ENCODE results near the gene RSPH6A. TPM values are rescaled to one million over a fixed set of nuclear protein-coding genes. Genes with fewer than 3 reads are reported as not detected.

Gene RSPH6A
- total RNA-seq, 1 experiment from 2014 or later, result 0.55 TPM

DNA sequence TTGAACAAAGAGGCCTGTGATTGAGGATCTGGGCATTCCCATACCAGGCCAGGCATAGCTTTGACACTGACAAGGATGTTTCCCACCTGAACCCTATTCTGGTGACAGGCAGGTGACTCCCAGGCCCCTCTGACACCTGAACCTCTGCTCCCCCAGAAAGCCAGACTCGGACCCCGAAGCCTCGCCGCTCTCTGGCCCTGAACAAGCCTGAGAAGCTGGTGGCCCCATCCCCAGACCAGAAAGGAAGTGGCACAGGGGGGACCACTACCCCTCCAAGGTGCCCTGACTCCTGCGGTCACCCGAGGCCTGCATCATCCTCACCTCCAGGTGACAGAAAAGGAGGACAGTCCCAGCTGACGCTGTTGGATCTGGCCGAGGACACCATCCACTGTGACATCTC is 60.8 kb downstream of the RSPH6A start:
- Histone ChIP-seq H3K56ac (ENCODE audit: insufficient read length, low read depth, low read length) (no peak overlapping the region), H3K79me1 (ENCODE audit: insufficient read depth, low read depth, low read length, poor library complexity, severe bottlenecking) (no peaks in the 10 kb centered on the region), H2AK5ac (ENCODE audit: insufficient read length, low read length) (no peak overlapping the region), H2BK12ac (ENCODE audit: insufficient read length, low read depth, low read length) (no peak overlapping the region), H2BK15ac (ENCODE audit: low read depth, low read length) (no peak overlapping the region), H3K79me2 (ENCODE audit: insufficient read depth, low read length) (no peaks in the 10 kb centered on the region), H3K4ac (ENCODE audit: low read depth, low read length) (no peak overlapping the region), H2AFZ (ENCODE audit: low read length) (no peak overlapping the region), H3K27me3 (ENCODE audit: insufficient read depth, low read length) (no peaks in the 10 kb centered on the region), H3K9me3 (ENCODE audit: control insufficient read depth, low read depth, low read length) (no peaks in the 10 kb centered on the region), H3K23me2 (ENCODE audit: insufficient read length, low read depth, low read length, poor library complexity, severe bottlenecking) (no peaks in the 10 kb centered on the region), H3K14ac (ENCODE audit: insufficient read depth, low read length) (no peak overlapping the region), H3K9ac (ENCODE audit: extremely low read depth, insufficient read length, low read length) (no peak overlapping the region), H3K18ac (ENCODE audit: insufficient read length, low read depth, low read length) (no peak overlapping the region), H4K8ac (replicated peaks; ENCODE audit: insufficient read length, low read depth, low read length) (no peak overlapping the region), H2BK20ac (ENCODE audit: low read depth, low read length, poor library complexity, severe bottlenecking) (no peak overlapping the region), H3K23ac (ENCODE audit: insufficient read length, low read depth, low read length) (no peak overlapping the region), H3K27ac (ENCODE audit: insufficient read length, low read depth, low read length) (no peak overlapping the region), H3T11ph (ENCODE audit: low read length) (no peak overlapping the region), H3K4me2 (ENCODE audit: insufficient read depth, insufficient read length, low read length) (no peak overlapping the region), H3K4me1 (ENCODE audit: insufficient read depth, low read length) (no peaks in the 10 kb centered on the region), H4K5ac (ENCODE audit: insufficient read length, low read depth, low read length) (no peak overlapping the region), H2BK5ac (ENCODE audit: insufficient read length, low read length) (no peak overlapping the region), H2BK120ac (ENCODE audit: low read depth, low read length, poor library complexity, severe bottlenecking) (no peak overlapping the region), H4K91ac (ENCODE audit: insufficient read length, low read depth, low read length) (no peak overlapping the region), H4K20me1 (ENCODE audit: control insufficient read depth, insufficient read depth, insufficient read length) (no peaks in the 10 kb centered on the region)
- H3K27me3 Mint-ChIP-seq (ENCODE audit: low read depth), result peaks cover 23% of the 10 kb centered on the region
- H3K4me3 Mint-ChIP-seq, result no peak overlapping the region
- H3K4me1 Mint-ChIP-seq, result peaks cover 3 to 6% of the 10 kb centered on the region in 2 experiments; a peak in 3 of 4 replicates
- H3K9me3 Mint-ChIP-seq, result no peaks in the 10 kb centered on the region
- TF ChIP-seq, protein P1, sequence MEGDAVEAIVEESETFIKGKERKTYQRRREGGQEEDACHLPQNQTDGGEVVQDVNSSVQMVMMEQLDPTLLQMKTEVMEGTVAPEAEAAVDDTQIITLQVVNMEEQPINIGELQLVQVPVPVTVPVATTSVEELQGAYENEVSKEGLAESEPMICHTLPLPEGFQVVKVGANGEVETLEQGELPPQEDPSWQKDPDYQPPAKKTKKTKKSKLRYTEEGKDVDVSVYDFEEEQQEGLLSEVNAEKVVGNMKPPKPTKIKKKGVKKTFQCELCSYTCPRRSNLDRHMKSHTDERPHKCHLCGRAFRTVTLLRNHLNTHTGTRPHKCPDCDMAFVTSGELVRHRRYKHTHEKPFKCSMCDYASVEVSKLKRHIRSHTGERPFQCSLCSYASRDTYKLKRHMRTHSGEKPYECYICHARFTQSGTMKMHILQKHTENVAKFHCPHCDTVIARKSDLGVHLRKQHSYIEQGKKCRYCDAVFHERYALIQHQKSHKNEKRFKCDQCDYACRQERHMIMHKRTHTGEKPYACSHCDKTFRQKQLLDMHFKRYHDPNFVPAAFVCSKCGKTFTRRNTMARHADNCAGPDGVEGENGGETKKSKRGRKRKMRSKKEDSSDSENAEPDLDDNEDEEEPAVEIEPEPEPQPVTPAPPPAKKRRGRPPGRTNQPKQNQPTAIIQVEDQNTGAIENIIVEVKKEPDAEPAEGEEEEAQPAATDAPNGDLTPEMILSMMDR (conservative IDR thresholded peaks at IDR 0.05), result no peak
- no peak overlapping the region; a peak in 1 of 7 replicates for H3K27ac Mint-ChIP-seq
- WGBS (ENCODE audit: extremely low coverage, insufficient read length, low lambda C conversion rate), result no CpG with 5 or more reads among the region's 8 CpGs
- H3K36me3 Mint-ChIP-seq (ENCODE audit: insufficient read depth in 1 of 3, low read depth in 3 of 3), result no peaks in the 10 kb centered on the region
- DNase-seq, result no peak

Measured in H9 (cell line).